PC-9 (cell line): ENCODE data around the gene FEM1B. TPM values are rescaled to one million over a fixed set of nuclear protein-coding genes. Genes with fewer than 3 reads are reported as not detected.

Experiments
- BruUV-seq: library from RNA; stranded (reverse); fragments of 400-500 nt; replicated peaks from 2 replicates; lab custom pipeline; 2021; lab: Mats Ljungman, UMichigan
- CTCF ChIA-PET: fragments of 300-600 bp; sonication (Branson Sonifier 250); formaldehyde crosslinking; loops from one replicate; lab custom pipeline; 2022; ENCODE audit warnings: antibody characterized with exemption; lab: Charles Lee
- POLR2A ChIA-PET: fragments of 300-600 bp; sonication (Branson Sonifier 250); formaldehyde crosslinking; loops from one replicate; lab custom pipeline; 2022; ENCODE audit warnings: antibody characterized with exemption; ENCODE audit not compliant: unreplicated experiment; lab: Charles Lee
- DNase-seq, 2 experiments: peaks; one replicate each; pipeline versions ENCODE4 v3.0.0 to v3.0.0-alpha.2; 2015 to 2022; ENCODE audit warnings: mixed read lengths in 1 of 2
- H2AFZ ChIP-seq: fragments of 200-600 bp; sonication (generic); 2 replicates; pipeline ENCODE4 v1.8.1; 2017; ENCODE audit warnings: antibody characterized with exemption
- H3F3A ChIP-seq: fragments of 200-600 bp; sonication (generic); 2 replicates; pipeline ENCODE4 v1.8.1; 2017; ENCODE audit warnings: antibody characterized with exemption, mild to moderate bottlenecking, low read depth; ENCODE audit not compliant: insufficient read depth
- H3K27ac ChIP-seq: fragments of 200-600 bp; sonication (generic); 2 replicates; pipeline ENCODE4 v1.6.1; 2016; ENCODE audit warnings: mixed run types
- H3K27me3 ChIP-seq: fragments of 200-600 bp; sonication (generic); 2 replicates; pipeline ENCODE4 v1.6.1; 2016; ENCODE audit warnings: low read depth, mixed run types; ENCODE audit not compliant: insufficient read depth
- H3K36me3 ChIP-seq: fragments of 200-600 bp; sonication (generic); 2 replicates; pipeline ENCODE4 v1.6.1; 2016; ENCODE audit warnings: low read depth, mixed run types
- H3K4me1 ChIP-seq: fragments of 200-600 bp; sonication (generic); replicated peaks from 2 replicates; pipeline ENCODE4 v1.6.1; 2016; ENCODE audit warnings: mixed run types; ENCODE audit not compliant: insufficient read depth
- H3K4me2 ChIP-seq: fragments of 200-600 bp; sonication (generic); 2 replicates; pipeline ENCODE4 v1.6.1; 2017; ENCODE audit warnings: mixed run types
- H3K4me3 ChIP-seq: fragments of 200-600 bp; sonication (generic); 2 replicates; pipeline ENCODE4 v1.6.1; 2016; ENCODE audit warnings: mixed run types
- H3K79me2 ChIP-seq: fragments of 200-600 bp; sonication (generic); 2 replicates; pipeline ENCODE4 v1.6.1; 2017; ENCODE audit warnings: low read depth, mixed run types
- H3K9me2 ChIP-seq: fragments of 200-600 bp; sonication (generic); 2 replicates; pipeline ENCODE4 v1.8.1; 2017; ENCODE audit warnings: mild to moderate bottlenecking; ENCODE audit not compliant: insufficient read depth
- H3K9me3 ChIP-seq: fragments of 200-600 bp; sonication (generic); 2 replicates; pipeline ENCODE4 v1.8.1; 2016; ENCODE audit warnings: low read depth; ENCODE audit not compliant: insufficient read depth
- H4K20me1 ChIP-seq: fragments of 200-600 bp; sonication (generic); 2 replicates; pipeline ENCODE4 v1.8.1; 2017; ENCODE audit not compliant: insufficient read depth
- EZH2 ChIP-seq: fragments of 200-600 bp; sonication (generic); IDR thresholded peaks from 2 replicates; pipeline ENCODE4 v1.8.0; 2017; ENCODE audit warnings: antibody characterized with exemption, low read depth
- intact Hi-C: fragments of 100-400 bp; cut with micrococcal nuclease; formaldehyde crosslinking; loops from one replicate; pipeline ENCODE4 v1.10.0; 2022; ENCODE audit not compliant: unreplicated experiment
- total RNA-seq: library from RNA; stranded (reverse); gene quantifications from 2 replicates; pipeline ENCODE4 v1.2.3, GENCODE V29; 2021
- TF ChIP-seq, protein P1 (sequence below): fragments of 200-600 bp; sonication (generic); conservative IDR thresholded peaks from 2 replicates; pipeline ENCODE4 v1.6.1; 2017; ENCODE audit warnings: mixed run types, antibody characterized with exemption, mild to moderate bottlenecking, moderate library complexity

Gene FEM1B
- total RNA-seq, 1 experiment from 2014 or later: 31.6 TPM

DNA sequence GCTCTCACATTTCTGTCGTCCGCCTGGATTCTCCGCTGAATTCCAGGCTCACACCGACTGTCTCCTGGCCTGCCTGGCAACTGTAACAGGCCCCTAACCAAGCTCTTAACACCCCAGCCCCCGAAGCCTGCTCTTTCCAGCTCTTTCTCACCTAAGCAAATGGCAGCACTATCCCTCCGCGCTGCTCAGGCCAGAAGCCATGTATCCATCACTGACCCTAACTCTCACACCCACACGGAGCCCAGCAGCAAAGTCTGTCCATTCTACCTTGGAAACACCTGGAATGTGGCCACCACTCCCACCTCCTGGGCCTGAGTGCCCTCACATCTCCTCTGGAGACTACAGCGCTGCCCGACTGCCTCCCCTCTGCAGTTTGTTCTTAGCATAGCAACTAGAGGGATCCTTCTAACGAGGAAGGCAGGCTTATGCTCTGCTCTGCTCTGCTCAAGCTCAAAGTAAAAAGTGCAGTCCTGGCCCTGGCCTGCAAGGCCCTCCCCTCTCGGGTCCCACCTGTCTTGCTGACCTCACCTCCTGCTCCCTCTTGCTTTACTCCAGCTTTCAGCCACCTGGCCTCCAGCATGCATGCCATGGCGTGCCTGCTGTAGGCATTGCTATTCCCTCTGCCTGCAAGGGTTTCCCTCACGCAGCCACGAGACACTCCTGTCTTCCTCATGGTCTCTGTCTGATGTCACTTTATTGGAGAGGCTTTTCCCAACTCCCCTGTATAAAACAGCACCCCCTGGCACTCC, 27.2 kb downstream of the FEM1B start:
- no peaks in the 10 kb centered on the region for H3K4me1 ChIP-seq
- no TSS peak for BruUV-seq
- H3K27ac ChIP-seq: no peak overlapping the region
- no peaks in the 10 kb centered on the region for H3K9me3 ChIP-seq
- H3K9me2 ChIP-seq: no peaks in the 10 kb centered on the region
- no peaks in the 10 kb centered on the region for H3K36me3 ChIP-seq
- no peaks in the 10 kb centered on the region for H4K20me1 ChIP-seq
- ChIA-PET POLR2A (no interaction called here), CTCF (no interaction called here)
- no peaks in the 10 kb centered on the region for H3F3A ChIP-seq
- intact Hi-C loops: loop anchor here (5.0 kb wide), 1 partner anchor 573 kb away; no protein-coding TSS in a partner anchor
- DNase-seq: no peak
- no peak overlapping the region for H3K4me3 ChIP-seq
- H2AFZ ChIP-seq: no peak overlapping the region
- no peaks in the 10 kb centered on the region for H3K27me3 ChIP-seq
- no peak overlapping the region for H3K4me2 ChIP-seq
- TF ChIP-seq, protein P1, sequence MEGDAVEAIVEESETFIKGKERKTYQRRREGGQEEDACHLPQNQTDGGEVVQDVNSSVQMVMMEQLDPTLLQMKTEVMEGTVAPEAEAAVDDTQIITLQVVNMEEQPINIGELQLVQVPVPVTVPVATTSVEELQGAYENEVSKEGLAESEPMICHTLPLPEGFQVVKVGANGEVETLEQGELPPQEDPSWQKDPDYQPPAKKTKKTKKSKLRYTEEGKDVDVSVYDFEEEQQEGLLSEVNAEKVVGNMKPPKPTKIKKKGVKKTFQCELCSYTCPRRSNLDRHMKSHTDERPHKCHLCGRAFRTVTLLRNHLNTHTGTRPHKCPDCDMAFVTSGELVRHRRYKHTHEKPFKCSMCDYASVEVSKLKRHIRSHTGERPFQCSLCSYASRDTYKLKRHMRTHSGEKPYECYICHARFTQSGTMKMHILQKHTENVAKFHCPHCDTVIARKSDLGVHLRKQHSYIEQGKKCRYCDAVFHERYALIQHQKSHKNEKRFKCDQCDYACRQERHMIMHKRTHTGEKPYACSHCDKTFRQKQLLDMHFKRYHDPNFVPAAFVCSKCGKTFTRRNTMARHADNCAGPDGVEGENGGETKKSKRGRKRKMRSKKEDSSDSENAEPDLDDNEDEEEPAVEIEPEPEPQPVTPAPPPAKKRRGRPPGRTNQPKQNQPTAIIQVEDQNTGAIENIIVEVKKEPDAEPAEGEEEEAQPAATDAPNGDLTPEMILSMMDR: no peak
- TF ChIP-seq EZH2: no peak
- H3K79me2 ChIP-seq: no peaks in the 10 kb centered on the region

DNA sequence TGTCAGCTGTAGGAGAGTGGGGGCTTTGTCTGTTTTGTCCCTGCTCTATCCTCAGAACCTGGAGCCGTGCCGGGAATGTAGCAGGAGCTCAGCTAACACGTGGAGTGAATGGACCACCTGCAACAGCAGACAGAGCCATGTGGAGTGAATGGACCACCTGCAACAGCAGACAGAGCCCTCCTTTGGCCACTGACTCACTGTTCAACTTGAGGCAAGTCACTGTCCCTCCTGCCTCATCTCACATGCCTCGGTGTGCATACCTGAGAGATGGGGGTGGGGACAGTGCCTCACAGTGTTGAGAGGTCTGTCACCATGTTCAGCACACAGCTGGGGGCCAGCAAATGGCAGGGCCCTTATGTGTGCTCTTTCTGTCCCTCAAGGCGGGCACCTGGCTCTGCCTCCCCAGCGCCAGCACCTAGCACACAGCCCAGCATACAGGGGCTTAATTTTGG, 27.9 kb downstream of the FEM1B start:
- H3K4me1 ChIP-seq: no peaks in the 10 kb centered on the region
- H3F3A ChIP-seq: no peaks in the 10 kb centered on the region
- H3K27me3 ChIP-seq: no peaks in the 10 kb centered on the region
- CTCF ChIA-PET: interaction anchor here (0.6 to 1.9 kb wide), 4 partner anchors 50 to 273 kb away, joined by 4 to 59 read pairs (median 16); no protein-coding TSS in a partner anchor
- no peak overlapping the region for H3K4me2 ChIP-seq
- H3K79me2 ChIP-seq: no peaks in the 10 kb centered on the region
- H3K4me3 ChIP-seq: no peak overlapping the region
- no peaks in the 10 kb centered on the region for H4K20me1 ChIP-seq
- no TSS peak for BruUV-seq
- H3K27ac ChIP-seq: no peak overlapping the region
- DNase-seq: no peak
- POLR2A ChIA-PET: interaction anchor here (0.6 kb wide), 1 partner anchor 35 kb away, joined by 10 read pairs; no protein-coding TSS in a partner anchor
- TF ChIP-seq, protein P1: no peak
- no peak for TF ChIP-seq EZH2
- no peaks in the 10 kb centered on the region for H3K9me3 ChIP-seq
- intact Hi-C loops: loop anchor here (5.0 kb wide), 1 partner anchor 572 kb away; no protein-coding TSS in a partner anchor
- H3K9me2 ChIP-seq: no peaks in the 10 kb centered on the region
- H2AFZ ChIP-seq: no peak overlapping the region
- no peaks in the 10 kb centered on the region for H3K36me3 ChIP-seq

DNA sequence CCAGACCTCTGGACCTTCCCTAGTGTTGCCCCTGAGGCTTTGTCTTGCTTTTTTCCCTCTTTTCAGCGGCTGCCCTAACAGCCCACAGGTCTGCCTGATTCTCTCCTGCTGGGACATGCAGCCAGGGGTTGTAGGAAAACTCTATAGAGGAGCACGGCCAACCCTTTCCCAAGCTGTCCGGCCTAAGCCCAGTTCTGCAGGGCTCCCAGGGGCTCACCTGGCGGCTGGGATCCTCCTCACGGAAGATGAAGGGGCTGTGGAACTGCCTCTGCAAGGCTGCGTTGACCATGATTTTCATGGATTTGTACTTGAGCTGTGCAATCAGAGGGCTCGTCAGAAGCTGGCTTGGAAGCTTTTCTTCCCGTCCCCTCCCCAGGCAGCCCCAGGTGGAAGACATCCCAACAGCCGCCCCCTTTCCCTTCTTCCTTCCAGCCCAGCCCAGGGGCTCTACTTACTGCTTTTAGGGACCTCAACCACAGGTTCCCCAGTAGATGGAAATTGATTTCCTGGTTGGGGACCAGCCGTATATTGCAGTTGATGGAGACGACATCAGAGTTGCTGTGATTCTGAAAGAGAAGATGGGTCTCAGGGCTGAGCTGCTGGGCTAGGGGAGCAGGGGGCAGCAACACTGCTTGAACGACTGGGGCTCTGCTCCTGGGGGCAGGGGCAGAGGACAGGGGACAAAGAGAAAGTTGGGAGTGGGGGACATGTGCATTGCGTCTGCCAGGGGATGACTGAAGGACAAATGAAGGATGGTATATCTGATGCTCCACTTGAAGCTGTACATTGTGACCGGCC, 29.8 kb downstream of the FEM1B start:
- Histone ChIP-seq H3K4me3 (no peak overlapping the region), H3K4me1 (no peaks in the 10 kb centered on the region), H3K79me2 (no peaks in the 10 kb centered on the region), H3K27ac (no peak overlapping the region), H3K4me2 (no peak overlapping the region), H3K9me3 (no peaks in the 10 kb centered on the region), H4K20me1 (no peaks in the 10 kb centered on the region), H3K9me2 (no peaks in the 10 kb centered on the region), H3K27me3 (no peaks in the 10 kb centered on the region), H3F3A (no peaks in the 10 kb centered on the region), H2AFZ (no peak overlapping the region), H3K36me3 (no peaks in the 10 kb centered on the region)
- POLR2A ChIA-PET: no interaction called here
- intact Hi-C loops: loop anchor here (5.0 kb wide), 1 partner anchor 570 kb away; no protein-coding TSS in a partner anchor
- TF ChIP-seq EZH2: no peak
- TF ChIP-seq, protein P1: no peak
- CTCF ChIA-PET: interaction anchor here (0.6 to 1.9 kb wide), 9 partner anchors 13 to 384 kb away, joined by 3 to 59 read pairs (median 3); partner anchors contain the start of gene FEM1B
- DNase-seq: no peak
- BruUV-seq: no TSS peak
